Measurements from ENCODE around the gene SYT6.

SYT6 gene

DNA sequence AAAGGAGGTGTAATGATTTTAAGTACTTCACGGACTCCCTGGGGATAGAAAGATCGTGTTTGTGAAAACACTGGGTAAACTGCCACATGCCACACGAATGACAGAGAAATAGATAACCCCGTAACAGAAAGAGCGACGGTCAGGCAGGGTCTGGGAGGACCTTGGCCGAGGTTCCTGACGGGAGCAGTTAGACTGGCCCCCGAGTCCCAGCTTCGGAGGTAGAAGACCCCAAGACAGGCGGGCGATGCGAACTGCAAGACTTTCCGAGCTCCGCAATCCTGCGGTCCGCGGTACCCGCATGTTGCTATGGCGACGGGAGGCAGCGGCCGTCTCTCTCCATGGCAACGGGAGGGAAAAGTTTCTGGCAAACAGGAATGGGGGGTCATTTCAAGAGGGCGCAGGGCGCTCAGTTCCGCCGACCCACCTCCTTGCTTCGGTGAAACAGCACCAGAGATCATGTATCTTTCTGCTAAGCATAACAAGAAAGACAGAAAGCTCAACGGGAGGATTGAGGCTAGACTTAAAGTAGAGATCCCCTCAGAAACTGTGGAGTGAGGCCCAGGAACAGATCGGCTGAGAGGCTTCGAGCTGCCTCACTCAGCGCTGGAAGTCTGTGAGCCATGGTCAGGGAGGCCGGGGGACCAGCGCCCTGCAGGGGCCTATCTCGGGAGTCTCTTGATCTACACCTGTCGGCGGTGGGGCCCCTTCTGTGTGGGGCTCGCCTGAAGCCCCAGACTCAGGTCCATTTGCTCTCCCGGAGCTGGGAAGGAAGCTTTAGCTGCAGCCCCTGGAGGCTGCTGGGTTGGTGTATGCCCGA is 685 bp upstream of the SYT6 start:
- no peak for DNase-seq

DNA sequence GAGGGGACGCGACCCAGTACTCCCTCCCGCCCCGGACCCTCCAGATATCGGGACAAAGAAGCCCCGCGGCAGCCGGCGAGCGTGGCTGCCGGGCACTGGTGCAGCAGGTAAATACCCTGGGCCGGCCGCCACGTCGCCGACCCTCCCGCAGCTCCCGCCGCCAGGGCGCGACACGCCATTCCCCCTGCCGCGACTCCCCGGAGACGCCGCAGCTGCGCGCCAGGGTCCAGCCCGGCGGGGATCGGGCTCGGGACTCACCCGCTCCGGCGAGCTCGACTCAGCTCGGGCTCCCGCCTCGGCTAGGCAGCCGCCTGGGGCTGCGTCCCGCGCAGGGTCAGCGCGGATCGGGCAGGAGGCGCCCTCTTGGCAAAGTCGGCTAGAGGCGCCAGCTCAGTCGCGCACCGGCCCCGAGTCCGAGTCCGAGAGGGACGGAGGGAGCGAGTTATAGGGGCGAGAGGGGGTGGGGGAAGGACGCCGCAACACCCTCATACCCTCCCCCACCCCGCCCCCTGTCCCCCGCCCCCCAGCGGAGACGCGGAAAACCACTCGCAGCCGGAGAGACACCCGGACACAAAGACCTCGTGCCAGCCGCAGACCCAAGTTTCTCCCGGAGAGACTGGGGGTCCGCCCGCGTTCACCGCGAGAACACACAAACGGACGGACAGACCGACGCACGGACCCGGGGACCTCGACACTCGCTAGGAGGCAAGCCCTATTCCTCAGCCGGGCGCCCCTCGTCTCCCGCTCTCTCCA is 985 bp downstream of the SYT6 start:
- DNase-seq = no peak

GRCh38 chr1:114152089-114152507 is 1.6 kb downstream of the SYT6 start:
- DNase-seq = no peak

DNA sequence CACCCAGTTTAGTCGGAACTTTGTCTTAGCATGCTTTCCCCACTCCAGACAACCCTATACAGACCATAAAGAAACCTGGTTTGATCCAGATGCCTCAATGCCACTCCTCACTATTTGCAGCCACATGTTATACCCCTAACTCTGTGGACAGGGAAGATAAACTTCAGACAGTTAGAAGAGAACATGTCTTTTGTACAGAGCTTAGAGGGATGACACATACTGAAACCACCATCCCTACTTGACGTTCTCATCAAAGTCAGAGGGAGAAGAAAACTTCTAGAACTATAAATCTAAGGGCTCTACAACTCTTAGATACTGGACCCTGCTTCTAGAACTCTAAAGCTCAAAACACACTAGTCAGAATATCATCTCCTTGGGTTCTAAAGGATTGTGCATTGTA is 3.7 kb downstream of the SYT6 start:
- DNase-seq = no peak

- no peak for DNase-seq
Measured at GRCh38 chr1:114149211-114149610, 4.5 kb downstream of the SYT6 start.

GRCh38 chr1:114145504-114146151 is 8.0 kb downstream of the SYT6 start:
- no peak for DNase-seq

DNA sequence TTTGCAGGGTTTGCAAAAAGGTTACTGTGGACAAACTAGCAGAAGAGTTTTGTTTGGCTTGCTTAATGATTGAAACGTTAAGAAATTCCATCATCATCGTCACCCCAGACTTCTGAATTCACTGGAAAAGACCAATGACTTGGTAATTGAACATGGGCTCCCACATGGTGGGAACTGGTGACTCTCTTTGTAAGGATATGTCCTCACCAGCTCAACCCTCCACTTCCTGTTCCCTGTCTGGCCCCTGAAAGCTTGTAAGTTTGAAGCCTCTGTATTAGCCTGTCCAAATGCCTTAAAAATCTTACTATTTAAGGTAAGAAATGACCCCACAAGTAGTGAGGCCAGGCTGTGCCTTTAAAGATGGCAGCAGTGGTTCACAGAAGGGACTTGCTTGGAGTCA is 9.7 kb downstream of the SYT6 start:
- no peak for DNase-seq

DNA sequence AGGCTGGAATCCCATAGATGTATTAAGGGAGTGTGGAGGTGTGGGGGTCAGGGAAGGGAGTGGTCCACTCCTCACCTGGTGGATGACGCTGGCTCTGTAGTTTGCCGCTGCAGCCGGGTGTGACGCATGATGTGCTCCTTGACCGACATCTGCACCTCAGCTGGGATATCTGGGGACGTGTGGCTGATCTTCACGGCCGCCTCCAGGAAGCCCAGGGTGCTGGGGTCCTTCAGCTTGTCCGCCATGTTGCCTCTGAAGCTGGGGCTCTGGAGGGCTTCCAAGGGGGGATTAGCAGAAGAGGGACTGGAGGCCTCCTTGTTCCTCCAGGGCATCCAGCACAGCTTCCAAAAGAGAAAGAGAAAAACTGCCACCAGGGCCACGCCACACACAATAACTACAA is 14.1 kb downstream of the SYT6 start:
- no peak for DNase-seq

DNA sequence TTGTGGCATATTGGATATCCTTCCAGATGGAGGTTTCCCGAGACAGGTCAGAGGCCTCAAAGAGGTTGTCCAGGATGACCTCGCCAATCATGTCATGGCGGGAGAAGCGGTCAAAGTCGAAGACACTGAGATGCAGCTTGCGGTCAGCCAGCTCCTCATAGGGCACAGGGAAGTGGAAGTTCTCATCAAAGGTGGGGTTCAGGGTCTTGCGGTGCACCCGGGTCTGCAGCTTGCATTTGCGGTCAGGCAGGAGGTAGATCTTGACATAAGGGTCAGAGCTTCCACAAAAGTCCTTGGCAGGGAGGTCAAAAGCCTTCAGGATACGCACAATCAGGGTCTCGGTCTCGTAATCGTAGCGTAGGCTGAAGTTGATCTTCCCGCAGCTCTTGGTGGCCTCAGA is 16.2 kb downstream of the SYT6 start:
- no peak for DNase-seq

DNA sequence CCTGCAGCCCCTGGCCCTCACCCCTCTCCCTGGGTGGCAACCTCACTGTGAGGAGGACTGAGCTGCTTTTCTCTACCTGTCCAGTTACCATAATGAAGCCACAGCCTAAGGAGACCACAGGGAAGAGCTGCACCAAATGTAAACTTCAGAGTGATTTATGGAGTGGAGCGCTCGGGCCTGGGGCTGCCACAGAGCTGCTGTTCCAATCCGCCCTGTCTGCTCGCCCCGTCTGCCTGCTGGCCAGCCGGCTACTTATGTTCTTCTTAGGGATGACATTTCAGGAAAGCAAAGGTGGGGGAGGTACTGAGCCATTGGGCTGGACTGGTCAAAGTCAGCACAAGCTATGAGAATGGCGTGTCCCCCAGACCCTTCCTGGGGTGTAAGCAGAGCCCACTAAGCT is 17.9 kb downstream of the SYT6 start:
- DNase-seq = no peak

DNA sequence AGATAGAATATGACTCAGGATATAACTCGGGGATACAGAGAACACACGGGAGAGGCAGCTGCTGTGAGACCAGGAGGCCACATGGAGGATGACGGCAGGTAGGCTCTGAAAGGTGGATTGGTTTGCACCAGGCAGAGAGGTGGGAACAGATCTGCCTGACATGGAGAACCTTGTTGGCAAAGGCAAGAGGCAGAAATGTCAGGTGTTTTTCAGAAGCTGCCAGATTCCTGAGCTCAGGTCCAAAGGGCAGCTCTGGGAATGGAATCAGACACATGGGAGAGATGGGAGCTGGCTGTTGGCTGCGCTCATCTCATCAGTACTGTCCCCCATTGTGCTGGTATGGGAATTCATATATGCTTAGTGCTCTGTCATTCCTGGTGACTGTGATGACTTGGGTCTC is 19.2 kb downstream of the SYT6 start:
- no peak for DNase-seq

DNA sequence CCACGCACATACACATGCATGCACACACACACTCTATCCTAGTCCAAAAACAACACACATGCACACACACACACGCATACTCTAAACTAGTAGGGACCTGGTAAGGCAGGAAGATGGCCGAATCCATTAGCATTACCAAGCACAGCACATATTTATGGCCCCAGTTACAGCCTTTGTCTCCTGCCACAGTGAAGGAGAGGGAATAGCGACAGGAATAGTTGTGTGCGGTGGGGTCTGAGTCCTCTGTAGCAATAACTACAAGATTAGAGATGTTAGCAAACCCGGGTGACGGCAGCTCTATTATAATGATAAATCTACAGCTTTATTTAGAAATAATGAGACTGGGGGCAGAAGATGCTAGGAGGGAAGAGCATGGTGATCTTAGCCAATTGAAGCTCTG is 20.5 kb downstream of the SYT6 start:
- no peak for DNase-seq

DNA sequence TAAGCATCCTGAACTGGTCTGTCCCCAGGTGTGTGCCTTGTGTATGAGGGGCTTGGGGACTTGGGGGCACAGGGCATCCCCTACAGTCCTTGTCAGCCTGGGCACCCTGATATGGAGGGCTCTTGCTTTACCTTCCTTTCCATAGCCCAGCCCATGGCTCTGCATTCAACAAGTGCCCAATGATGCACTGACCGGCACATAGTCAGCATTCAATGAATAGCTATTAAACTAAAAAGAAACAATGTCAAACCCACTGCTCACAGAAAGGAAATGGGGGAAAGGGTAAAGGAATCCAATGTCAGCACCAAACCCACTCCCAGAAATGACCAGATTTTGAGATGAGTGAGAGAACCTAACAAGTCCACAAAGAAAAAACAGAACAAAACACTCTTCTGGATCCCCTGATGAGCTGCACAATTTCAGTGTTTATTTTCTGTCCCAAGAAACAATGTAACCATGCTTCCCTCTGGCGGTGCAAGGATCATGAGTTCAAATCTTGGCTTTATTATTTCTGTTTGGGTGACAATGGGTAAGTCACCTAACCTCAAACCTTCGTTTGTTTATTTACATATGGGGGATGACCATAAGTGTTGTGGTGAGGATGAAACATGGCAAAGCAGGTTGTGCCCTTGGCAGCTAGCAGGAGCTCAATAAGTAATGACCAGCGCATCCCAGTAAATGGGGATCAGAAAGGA is 22.0 kb downstream of the SYT6 start:
- no peak for DNase-seq

- DNase-seq = no peak
Measured at GRCh38 chr1:114130846-114131525, 22.7 kb downstream of the SYT6 start.

- DNase-seq = no peak
Measured at GRCh38 chr1:114130213-114130612, 23.5 kb downstream of the SYT6 start.

- DNase-seq = no peak
Measured at GRCh38 chr1:114128293-114128692, 25.4 kb downstream of the SYT6 start.

- DNase-seq = no peak
Measured at GRCh38 chr1:114126261-114127095, 27.2 kb downstream of the SYT6 start.

DNA sequence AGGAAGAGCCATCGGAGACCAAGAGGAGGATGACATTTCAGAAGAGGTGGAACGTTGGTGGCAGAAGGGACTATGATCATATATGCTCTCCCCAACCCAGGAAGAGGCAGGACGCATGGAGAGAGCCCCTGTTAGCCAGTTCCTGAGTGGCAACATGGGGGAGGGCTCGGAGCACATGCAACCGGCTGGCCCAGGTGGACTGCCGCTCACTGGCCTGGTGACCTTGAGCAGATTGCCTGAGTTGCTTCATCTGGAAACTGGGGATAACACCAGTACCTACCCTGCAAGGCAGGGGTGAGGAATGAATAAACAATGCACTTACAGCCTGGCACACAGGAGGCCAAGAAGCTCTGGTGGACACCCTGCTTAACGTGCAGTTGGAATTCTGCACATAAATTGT is 29.0 kb downstream of the SYT6 start:
- no peak for DNase-seq

DNA sequence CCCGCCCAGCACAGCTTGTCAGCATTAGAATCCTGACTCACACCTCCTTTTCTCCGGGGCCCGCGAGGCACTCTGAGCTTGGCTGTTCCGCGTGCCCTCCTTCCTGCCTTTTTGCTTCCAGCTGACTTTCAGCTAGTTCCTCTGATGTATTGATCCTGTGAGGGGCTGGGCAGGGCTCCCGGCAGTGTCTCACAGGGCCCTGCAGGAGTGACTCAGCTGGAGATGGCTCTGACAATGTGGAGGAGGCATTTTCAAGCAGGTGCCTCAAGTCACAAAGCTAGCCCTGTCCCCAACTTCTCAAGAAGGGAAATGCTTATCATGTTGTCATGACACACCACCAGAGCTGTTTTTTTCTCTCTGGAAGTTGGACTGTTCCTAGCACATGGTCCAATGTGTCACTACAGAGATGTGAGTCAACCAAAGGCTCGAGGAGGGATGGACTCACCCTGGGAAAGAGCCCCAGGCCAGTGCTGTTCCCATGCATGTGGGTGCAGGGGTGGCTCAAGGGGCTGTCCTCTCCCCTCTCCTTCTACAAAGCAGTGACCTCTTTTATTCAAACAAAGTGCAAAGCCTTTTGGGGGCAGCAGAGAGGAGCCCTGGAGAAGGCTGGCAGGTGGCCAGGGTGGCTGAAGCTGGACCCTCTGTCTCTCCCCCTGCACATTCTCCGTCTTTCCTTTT is 30.6 kb downstream of the SYT6 start:
- DNase-seq = no peak

DNA sequence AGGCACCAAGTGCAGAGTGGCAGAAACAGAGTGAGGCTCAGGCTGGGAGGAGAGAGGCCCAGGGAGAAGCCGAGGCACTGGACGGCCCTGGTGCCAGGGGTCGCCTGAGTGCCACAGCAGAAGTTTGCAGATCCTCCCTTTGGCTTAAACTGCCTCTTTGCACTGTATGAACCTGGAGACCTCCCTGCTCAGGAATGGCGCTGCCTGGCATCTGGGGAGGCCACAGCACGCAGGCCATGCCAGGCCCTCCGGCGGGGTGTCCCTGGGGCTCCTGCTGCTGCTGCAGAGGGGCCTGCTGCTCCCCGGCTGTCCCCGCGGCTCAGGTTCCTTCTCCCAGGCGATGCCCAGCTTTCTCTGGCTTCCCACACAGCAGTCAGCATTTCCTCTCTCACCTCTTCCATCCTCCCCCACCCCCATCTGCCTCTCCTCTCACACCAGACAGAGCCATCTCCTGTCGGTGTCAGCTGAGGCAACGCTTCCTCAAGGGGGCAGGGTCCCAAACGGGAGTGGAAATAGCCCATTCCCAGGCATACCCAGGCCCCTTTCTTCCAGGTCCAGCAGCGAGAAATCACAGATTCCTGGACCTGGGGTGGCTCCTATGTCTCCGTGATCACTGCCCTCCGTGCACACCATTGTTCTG is 35.2 kb downstream of the SYT6 start:
- no peak for DNase-seq

DNA sequence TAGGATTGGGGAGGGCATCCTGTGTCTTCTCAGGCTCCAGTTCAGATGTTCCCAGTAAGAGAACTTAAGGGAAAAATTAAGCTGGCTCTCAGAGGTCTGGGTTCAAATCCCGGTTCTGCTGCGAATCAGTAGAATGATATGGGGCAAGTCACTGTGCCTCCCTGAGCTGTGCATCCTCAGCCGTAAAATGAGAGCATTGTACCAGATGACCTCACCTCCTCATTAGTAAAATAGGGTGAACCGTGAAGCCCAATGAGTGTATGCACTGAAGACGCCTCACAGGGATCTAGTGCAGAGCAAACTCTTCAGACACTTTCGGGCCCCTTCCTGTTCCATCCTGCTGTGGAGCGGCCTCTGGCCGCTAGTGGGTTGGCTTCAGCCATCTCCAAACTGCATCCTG is 36.0 kb downstream of the SYT6 start:
- DNase-seq = no peak

Measured in SIG-M5 (cell line).